Endothelial cell (in vitro differentiated cells): Measurements from ENCODE around the gene SGTB. TPM values are rescaled to one million over a fixed set of nuclear protein-coding genes. Genes with fewer than 3 reads are reported as not detected.

ENCODE experiments used
- DNase-seq: peaks from one replicate; pipeline ENCODE4 v3.0.0; 2021; ENCODE audit warnings: low spot score
- H3K27ac Mint-ChIP-seq: one replicate; pipeline ENCODE4 v1.8.0; 2021; ENCODE audit warnings: mixed read lengths, inconsistent platforms; ENCODE audit not compliant: unreplicated experiment
- H3K27me3 Mint-ChIP-seq: one replicate; pipeline ENCODE4 v1.8.0; 2021; ENCODE audit warnings: mild to moderate bottlenecking, moderate library complexity, mixed read lengths, inconsistent platforms; ENCODE audit not compliant: unreplicated experiment
- H3K36me3 Mint-ChIP-seq: one replicate; pipeline ENCODE4 v1.8.0; 2021; ENCODE audit warnings: mild to moderate bottlenecking, low read depth, mixed read lengths, inconsistent platforms; ENCODE audit not compliant: unreplicated experiment
- H3K4me1 Mint-ChIP-seq: one replicate; pipeline ENCODE4 v1.8.0; 2021; ENCODE audit warnings: mild to moderate bottlenecking, mixed read lengths, inconsistent platforms; ENCODE audit not compliant: unreplicated experiment
- H3K4me3 Mint-ChIP-seq: one replicate; pipeline ENCODE4 v1.8.0; 2021; ENCODE audit warnings: mild to moderate bottlenecking, mixed read lengths, inconsistent platforms; ENCODE audit not compliant: unreplicated experiment
- H3K9me3 Mint-ChIP-seq: one replicate; pipeline ENCODE4 v1.8.0; 2021; ENCODE audit warnings: mixed read lengths, inconsistent platforms; ENCODE audit not compliant: unreplicated experiment
- CTCF ChIP-seq: fragments of 200-600 bp; sonication (generic); IDR thresholded peaks from one replicate; pipeline ENCODE4 v1.5.0; 2021; ENCODE audit warnings: antibody characterized with exemption; ENCODE audit not compliant: unreplicated experiment
- total RNA-seq: library from RNA; stranded (reverse); fragmentation: NEBNext Ultra II Directional; extraction: Animal tissue kit (Norgen Biotek cat#: 25700); gene quantifications from one replicate; pipeline ENCODE4 v1.2.1, GENCODE V29; 2021; ENCODE audit not compliant: unreplicated experiment

SGTB gene
- total RNA-seq, 1 donor from 2014 or later = 8.3 TPM

GRCh38 chr5:65727491-65728156 is 5.7 kb upstream of the SGTB start:
- no peaks in the 10 kb centered on the region for H3K9me3 Mint-ChIP-seq
- peaks cover 4% of the 10 kb centered on the region for H3K27me3 Mint-ChIP-seq
- TF ChIP-seq CTCF = no peak
- H3K4me1 Mint-ChIP-seq = peaks cover 26% of the 10 kb centered on the region
- DNase-seq = no peak
- H3K27ac Mint-ChIP-seq = no peak overlapping the region
- H3K4me3 Mint-ChIP-seq = no peak overlapping the region
- peaks cover 6% of the 10 kb centered on the region for H3K36me3 Mint-ChIP-seq

GRCh38 chr5:65722575-65723403 is 880 bp upstream of the SGTB start:
- peak; percentile 15 for DNase-seq
- no peak for TF ChIP-seq CTCF
- Mint-ChIP-seq H3K36me3 (peaks cover 8% of the 10 kb centered on the region), H3K4me1 (peaks cover 29% of the 10 kb centered on the region), H3K4me3 (peak overlapping the region; percentile 99), H3K27me3 (peaks cover 6% of the 10 kb centered on the region), H3K9me3 (no peaks in the 10 kb centered on the region), H3K27ac (peak overlapping the region; percentile 82)

GRCh38 chr5:65721050-65721719 is 724 bp downstream of the SGTB start:
- Mint-ChIP-seq H3K4me3 (peak overlapping the region; percentile 90), H3K4me1 (peaks cover 22% of the 10 kb centered on the region), H3K9me3 (no peaks in the 10 kb centered on the region), H3K27ac (peak overlapping the region; percentile 44), H3K36me3 (peaks cover 8% of the 10 kb centered on the region), H3K27me3 (peaks cover 6% of the 10 kb centered on the region)
- no peak for TF ChIP-seq CTCF
- peak; percentile 47 for DNase-seq

GRCh38 chr5:65718576-65719310 is 3.2 kb downstream of the SGTB start:
- Mint-ChIP-seq H3K4me3 (no peak overlapping the region), H3K36me3 (peaks cover 12% of the 10 kb centered on the region), H3K4me1 (peaks cover 15% of the 10 kb centered on the region), H3K27ac (no peak overlapping the region), H3K9me3 (no peaks in the 10 kb centered on the region), H3K27me3 (peaks cover 4% of the 10 kb centered on the region)
- DNase-seq = no peak
- TF ChIP-seq CTCF = no peak
